Posterior vena cava (tissue), 2 donors: ENCODE data around the gene GRIN1. TPM values are rescaled to one million over a fixed set of nuclear protein-coding genes. Genes with fewer than 3 reads are reported as not detected.
"Not testable (repeated sequence)": the region's sequence is repeated elsewhere in the genome, so short reads cannot be mapped to it uniquely, and the experiment has no call there.

ENCODE experiments used
- DNase-seq: peaks from one replicate; pipeline ENCODE4 v3.0.0-alpha.2; 2020; ENCODE audit warnings: low spot score
- intact Hi-C, 2 donors: fragments of 100-400 bp; cut with DNase I; formaldehyde crosslinking; loops; one replicate each; pipeline versions ENCODE4 v1.14.1 to v1.14.2; 2022 to 2023
- total RNA-seq, 2 donors: library from RNA; stranded (reverse); fragmentation: NEBNext Ultra II Directional; extraction: Animal tissue kit (Norgen Biotek cat#: 25700); gene quantifications; one replicate each; pipeline ENCODE4 v1.2.1, GENCODE V29; 2021
- donor health status: DM: yes; HTN: yes; CAD: no.
- donor health status: DM: yes; HTN: yes; CAD: no.

The GRIN1 gene
- total RNA-seq, 2 donors from 2014 or later = not detected

GRCh38 chr9:137123952-137124462 is 14.9 kb upstream of the GRIN1 start:
- intact Hi-C loops, DNase-seq: not testable (repeated sequence)

GRCh38 chr9:137126786-137127185 is 12.2 kb upstream of the GRIN1 start:
- no peak for DNase-seq
- intact Hi-C loops = no loop called here

- DNase-seq = no peak
- intact Hi-C loops = no loop called here
These were observed 11.4 kb upstream of the GRIN1 start for GRCh38 chr9:137127301-137128157.

GRCh38 chr9:137128158-137128861 is 10.6 kb upstream of the GRIN1 start:
- intact Hi-C loops = no loop called here
- DNase-seq = no peak

DNA sequence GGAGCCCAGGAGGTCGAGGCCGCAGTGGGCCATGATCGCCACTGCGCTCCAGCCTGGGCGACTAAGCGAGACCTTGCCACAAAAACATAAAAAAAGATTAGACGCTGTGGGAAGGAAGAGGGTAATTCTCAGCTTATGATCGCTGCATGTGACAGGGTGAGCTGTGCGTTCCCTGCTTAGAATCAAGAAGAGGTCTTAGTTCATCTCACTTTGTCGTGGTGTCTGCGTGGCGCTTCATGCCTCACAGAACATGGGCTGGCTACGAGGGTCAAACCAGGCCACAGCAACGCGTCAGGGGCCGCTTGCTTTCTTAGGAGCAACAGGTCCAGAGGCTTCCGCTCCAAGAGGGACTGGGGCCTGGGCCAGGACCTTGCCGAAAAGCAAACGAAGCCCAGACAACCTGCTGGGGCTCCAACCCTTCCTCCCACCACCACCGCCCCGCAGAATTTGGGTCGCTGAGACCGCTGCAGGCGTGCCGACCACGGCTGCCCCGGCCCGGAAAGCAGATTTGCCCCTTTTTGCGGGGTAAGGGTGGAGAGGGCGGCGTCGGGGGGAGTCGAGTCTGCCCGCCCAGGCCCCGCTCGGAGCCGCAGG is 10.0 kb upstream of the GRIN1 start:
- DNase-seq = no peak
- intact Hi-C loops = no loop called here

DNA sequence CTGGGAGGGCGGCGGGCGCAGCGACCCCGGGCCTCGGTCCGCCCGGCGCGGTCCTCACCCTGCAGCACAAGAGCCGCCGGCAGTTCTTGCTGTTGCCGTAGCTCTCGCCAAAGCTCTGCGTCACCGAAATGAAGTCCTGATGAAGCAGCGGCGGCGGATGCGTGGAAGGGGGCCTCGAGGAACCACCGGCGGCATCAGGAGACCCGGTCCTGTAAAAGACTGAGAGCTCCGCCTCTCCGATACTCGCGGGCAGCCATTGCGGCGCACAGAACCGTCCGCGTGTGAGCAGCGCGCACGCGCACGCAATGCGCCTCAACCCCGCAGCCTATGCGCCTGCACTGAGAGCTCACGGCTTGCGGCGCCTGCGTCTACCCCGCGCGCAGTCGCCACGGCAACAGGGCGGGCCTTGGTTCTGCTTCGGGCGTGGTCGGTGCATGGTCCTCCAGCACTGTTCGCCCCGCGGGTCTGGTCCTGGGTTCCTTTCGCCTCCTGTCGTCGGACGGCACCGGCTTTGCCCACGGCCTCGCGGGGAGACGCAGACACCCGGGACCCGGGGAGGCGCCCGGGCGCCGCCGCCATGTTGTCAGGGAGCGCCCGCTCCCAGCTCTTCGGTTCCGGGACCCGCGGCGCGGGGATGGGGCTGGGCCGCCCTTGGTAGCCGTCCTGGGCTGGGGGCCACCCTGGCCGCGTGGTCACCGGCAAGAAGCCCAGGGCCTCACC is 9.3 kb upstream of the GRIN1 start:
- intact Hi-C loops = no loop called here

DNA sequence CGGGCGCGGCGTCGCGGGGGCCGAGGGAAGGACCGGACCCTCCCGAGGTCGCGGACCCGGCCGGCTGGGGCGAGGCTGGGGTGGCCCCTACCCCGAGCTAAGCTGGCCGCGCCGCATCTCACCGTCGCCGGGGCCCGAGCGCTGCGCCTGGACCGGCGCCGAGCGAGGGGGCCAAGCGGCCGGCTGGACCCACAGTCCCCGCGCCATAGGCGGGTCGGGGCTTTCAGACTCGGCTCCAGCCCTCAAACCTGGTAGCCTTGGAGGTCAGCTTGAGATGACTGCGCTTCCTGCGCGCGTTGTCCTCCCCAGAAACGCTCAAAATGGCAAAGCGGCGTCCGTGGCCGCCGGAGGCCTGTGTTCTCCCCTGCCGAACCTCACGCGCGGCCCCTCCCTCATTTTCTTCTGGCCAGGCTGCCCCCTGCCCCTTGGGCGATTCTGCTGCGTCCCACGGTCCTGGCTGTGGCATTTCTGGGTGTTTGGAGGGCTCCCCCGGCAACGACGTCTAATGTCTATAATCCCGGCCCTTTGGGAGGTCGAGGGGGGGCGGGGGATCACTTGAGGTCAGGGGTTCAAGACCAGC is 8.7 kb upstream of the GRIN1 start:
- no peak for DNase-seq
- intact Hi-C loops = no loop called here

More for the DNA sequence above, 9.3 kb upstream of the GRIN1 start:
- peak; percentile 96 for DNase-seq

DNA sequence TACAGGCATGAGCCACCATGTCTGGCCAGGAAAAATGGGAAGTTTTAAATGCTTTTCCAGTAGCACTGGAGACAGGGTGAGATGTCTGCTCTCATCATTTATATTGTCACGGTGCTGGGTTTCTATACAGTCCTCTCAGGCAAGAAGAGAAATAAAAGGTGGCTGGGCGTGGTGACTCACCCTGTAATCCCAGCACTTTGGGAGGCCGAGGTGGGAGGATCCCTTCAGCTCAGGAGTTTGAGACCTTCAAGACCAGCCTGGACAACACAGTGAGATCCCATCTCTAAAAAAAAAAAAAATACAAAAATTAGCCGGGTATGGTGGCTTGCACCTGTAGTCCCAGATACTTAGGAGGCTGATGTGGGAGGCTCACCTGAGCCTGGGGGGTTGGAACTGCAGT is 4.8 kb upstream of the GRIN1 start:
- no peak for DNase-seq
- intact Hi-C loops = no loop called here

GRCh38 chr9:137135154-137135553 is 3.8 kb upstream of the GRIN1 start:
- intact Hi-C loops, DNase-seq: not testable (repeated sequence)

GRCh38 chr9:137136261-137136880 is 2.6 kb upstream of the GRIN1 start:
- intact Hi-C loops = no loop called here
- DNase-seq = no peak

- DNase-seq = no peak
- intact Hi-C loops = no loop called here
These were observed 1.9 kb upstream of the GRIN1 start for GRCh38 chr9:137136881-137137607.

- no peak for DNase-seq
- intact Hi-C loops = no loop called here
These were observed 764 bp upstream of the GRIN1 start for GRCh38 chr9:137138058-137138721.

GRCh38 chr9:137139468-137140150 is 655 bp downstream of the GRIN1 start:
- DNase-seq = no peak
- intact Hi-C loops = no loop called here

DNA sequence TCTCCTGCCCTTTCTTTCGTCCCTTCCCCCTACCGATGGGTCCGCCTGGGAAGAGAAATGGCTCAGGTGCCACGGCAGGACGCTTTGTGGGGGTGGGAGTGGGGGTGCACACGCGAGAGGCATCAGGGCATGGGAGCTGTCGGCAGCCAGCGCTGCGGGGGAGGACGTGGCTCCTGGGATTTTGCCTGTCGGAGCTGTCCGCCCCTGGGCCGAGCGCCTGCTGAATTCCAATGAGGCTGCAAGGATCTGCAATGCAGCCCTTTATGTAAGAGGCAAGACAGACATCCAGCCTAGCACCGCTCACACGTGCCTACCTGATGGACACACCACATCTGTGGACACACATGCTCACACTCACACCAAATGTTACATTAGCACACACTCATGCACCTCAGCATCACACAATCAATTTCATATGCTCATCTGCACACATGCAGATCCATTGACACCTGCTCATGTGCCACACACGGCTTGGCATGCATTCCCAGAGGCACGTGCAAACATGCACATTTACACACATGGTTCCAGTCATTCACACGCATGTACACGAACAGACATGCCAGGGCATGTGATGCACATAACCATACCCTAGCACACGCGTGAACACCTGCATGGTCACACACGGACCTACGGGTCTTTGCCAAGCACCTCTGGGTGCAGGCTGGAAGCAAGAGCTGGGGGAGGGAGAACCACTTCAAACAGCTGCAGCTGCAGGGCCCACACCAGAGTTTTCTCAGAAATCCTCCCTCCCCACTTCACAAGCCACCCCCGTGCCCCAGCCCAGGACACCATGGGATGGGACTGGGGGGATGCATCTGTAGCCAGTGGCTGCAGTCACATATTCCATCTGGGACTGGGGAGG is 1.4 kb downstream of the GRIN1 start:
- intact Hi-C loops = no loop called here
- DNase-seq = no peak

GRCh38 chr9:137141050-137141810 is 2.3 kb downstream of the GRIN1 start:
- intact Hi-C loops = no loop called here
- DNase-seq = no peak
